A549 treated with Mapracorat at 1 μM for 4 hours (cell line): Measurements from ENCODE around the gene KCNMB2. TPM values are rescaled to one million over a fixed set of nuclear protein-coding genes. Genes with fewer than 3 reads are reported as not detected.

Experiments used
- total RNA-seq: library from RNA; stranded (reverse); fragments of 200-300 nt; extraction: Qiagen RNA extraction; gene quantifications from 5 replicates; pipeline ENCODE4 v1.2.3, GENCODE V29; 2022

KCNMB2 gene
- not detected in 5 replicates for total RNA-seq

GRCh38 chr3:178536211-178537079, at the start of gene KCNMB2:
Gene KCNMB2 (plus strand): TSS chr3:178536436.

